Spleen (tissue), 7 donors: ENCODE results near the gene CFAP77.

Experiments
- POLR2A ChIP-seq, 3 donors: fragments of 450-650 bp; IDR thresholded peaks; one replicate each; pipeline ENCODE4 v1.5.1; 2017; ENCODE audit warnings: antibody characterized with exemption in 3 of 3, mild to moderate bottlenecking in 1 of 3
- TF ChIP-seq, protein P1 (sequence below), 11 experiments: fragments of 200-600 bp in 7 of 11; fragments of 450-650 bp in 4 of 11; sonication (generic) in 4 of 11; IDR thresholded peaks in 8 of 11; conservative IDR thresholded peaks in 3 of 11; 1 replicate in 7 of 11; 2 replicates in 4 of 11; pipeline versions ENCODE4 v1.4.0 to v1.8.0; 2016 to 2021; ENCODE audit warnings: antibody characterized with exemption in 11 of 11, inconsistent platforms in 4 of 11, mild to moderate bottlenecking in 1 of 11
- donor health status: DM: no; HTN: no; CAD: no; lungs with moderate emphysema.
- donor health status: DM: no; HTN: no; CAD: no.
- donor health status: DM: no; HTN: no; CAD: no.

DNA sequence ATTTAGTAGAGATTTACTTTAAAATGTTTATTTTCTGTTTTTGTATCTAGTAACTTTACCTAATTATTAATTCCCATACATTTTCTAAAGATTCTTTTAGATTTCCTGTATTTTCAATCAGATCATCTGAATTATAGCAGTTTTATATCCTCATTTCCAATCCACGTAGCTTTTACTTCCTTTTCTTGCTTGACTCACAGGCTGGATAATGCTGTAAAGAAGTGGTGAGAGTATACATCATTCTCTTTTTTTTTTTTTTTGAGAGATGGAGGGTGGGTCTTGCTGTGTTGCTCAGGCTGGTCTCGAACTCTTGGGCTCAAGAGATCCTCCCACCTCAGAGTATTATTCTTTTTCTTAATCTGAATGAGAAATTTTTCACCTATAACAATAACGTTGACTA is 44.0 kb upstream of the CFAP77 start:
- TF ChIP-seq POLR2A (IDR thresholded peaks at IDR 0.05), result no peak
- TF ChIP-seq, protein P1, sequence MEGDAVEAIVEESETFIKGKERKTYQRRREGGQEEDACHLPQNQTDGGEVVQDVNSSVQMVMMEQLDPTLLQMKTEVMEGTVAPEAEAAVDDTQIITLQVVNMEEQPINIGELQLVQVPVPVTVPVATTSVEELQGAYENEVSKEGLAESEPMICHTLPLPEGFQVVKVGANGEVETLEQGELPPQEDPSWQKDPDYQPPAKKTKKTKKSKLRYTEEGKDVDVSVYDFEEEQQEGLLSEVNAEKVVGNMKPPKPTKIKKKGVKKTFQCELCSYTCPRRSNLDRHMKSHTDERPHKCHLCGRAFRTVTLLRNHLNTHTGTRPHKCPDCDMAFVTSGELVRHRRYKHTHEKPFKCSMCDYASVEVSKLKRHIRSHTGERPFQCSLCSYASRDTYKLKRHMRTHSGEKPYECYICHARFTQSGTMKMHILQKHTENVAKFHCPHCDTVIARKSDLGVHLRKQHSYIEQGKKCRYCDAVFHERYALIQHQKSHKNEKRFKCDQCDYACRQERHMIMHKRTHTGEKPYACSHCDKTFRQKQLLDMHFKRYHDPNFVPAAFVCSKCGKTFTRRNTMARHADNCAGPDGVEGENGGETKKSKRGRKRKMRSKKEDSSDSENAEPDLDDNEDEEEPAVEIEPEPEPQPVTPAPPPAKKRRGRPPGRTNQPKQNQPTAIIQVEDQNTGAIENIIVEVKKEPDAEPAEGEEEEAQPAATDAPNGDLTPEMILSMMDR (IDR thresholded peaks at IDR 0.05 in 8 of 11, conservative IDR thresholded peaks at IDR 0.05 in 3 of 11), result no peak
